HG03095 (cell line): ENCODE data around the gene RIPOR2.
A peak's percentile ranks its signal among the peaks of the same experiment; 100 is the strongest.

Experiments used
- ATAC-seq: cut with Tn5 transposase; IDR thresholded peaks from one replicate; pipeline ENCODE4 v1.9.1; 2021; ENCODE audit warnings: moderate library complexity; ENCODE audit not compliant: unreplicated experiment

The RIPOR2 gene

GRCh38 chr6:24935366-24936152 lies at the start of gene RIPOR2:
Gene RIPOR2, minus strand, starts transcription at chr6:24935960. Its CDS starts 62 bp downstream, at chr6:24935898.
- ATAC-seq: peak; percentile 29

- no peak for ATAC-seq
These were observed 49.6 kb upstream of the RIPOR2 start for GRCh38 chr6:24985323-24985722.

DNA sequence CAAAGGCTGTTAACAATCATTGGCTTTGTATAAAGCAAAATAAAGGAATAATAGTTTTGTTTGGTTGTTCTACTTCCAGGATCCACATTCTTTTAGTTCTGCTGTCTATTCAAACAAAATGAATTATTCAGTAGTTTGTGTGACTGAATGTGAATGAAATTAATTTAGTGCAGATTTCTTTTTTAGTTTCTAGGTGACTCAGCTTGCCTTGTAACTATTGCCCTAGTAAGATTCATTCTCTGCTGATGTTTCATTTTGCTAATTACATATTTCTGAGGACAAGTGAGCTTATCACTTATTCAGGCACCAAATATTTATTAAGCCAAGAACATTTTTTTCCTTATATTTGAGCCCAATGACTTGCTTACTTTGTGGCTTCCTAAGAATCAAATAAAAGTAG lies 46.5 kb upstream of the RIPOR2 start:
- no peak for ATAC-seq

DNA sequence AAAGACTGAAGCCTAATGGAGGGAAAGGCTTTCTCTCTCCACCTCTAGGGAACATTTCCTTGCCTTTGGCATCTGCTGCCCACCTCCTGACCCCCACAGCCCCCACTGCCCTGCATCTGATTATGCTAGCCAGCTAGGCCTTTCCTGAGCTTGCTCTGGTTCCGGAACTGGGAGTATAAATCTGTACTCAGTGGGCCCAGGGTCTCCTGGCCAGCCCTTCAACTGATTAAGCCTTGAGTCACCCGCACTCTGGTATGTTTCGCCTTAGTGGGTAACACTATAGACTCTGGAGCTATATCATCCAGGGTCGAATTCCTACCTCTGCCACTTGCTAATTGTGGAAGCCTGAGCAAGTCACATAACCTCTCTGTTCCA lies 45.6 kb upstream of the RIPOR2 start:
- ATAC-seq: no peak

GRCh38 chr6:24980507-24981385 lies 45.0 kb upstream of the RIPOR2 start:
- ATAC-seq: no peak

GRCh38 chr6:24979176-24979575 lies 43.4 kb upstream of the RIPOR2 start:
- no peak for ATAC-seq

DNA sequence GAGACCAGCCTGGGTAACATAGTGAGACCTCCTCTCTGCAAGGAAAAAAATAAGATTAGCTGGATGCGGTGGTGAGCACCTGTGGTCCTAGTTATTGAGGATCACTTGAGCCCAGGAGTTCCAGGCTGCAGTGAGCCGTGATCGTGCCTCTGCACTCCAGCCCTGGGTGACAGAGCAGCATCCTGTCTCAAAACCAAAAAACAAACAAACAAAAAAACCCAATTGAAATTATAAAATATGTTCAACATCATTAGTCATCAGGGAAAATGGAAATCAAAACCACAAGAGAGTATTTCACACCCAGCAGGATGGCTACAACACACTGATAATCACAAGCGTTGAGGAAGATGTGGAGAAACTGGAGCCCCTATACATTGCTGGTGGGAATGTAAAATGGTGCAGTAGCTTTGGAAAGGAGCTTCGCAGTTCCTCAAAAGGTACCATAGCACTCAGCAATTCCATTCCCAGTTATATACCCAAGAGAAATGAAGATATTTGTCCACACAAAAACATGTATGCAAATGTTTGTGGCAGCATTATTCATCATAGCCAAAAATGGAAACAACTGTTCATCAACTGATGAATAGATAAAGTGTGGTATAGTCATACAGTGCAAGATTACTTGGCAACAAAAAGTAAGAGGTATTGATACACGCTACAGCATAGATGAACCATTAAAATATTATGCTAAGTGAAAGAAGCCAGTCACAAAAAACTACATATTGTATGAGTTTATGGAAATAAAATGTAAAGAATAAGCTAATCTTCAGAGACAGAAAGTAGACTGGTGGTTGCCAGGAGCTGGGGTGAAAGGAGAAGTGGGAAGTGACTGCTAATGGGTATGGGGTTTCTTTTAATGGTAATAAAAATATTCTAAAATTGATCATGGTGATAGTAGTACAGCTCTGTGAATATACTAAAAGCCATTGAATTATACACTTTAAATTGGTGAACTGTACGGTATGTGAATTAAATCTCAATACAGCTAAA lies 38.7 kb upstream of the RIPOR2 start:
- ATAC-seq: peak; percentile 54

DNA sequence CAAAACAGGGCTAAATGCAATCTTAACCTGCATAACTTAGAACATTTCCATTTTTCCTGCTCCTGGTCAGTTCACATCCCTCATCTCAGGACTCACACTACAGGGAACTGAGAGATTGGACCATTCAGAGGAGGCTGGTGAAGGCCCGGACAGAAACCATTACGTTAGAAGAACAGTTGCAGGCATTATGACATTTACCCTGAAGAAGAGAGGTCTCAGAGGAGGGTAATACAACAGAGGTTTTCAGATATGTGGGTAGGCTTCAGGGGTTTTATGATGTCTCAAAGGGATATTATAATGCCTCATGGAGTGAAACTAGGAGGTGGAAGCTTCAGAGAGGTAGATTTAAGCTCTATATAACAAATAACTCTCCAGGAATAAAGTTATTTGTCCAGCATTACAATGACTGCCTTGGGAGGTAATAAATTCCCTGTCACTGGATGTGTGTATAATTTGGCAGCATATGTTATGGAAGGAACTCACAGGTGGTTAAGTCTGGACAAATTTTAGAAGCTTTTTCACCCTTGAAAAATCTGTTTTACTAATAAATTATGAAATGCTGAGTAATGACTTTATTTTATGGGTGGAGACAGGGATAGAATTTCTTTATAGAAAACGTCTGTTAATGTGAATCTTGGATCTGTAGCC lies 36.7 kb upstream of the RIPOR2 start:
- no peak for ATAC-seq

GRCh38 chr6:24971067-24971466 lies 35.3 kb upstream of the RIPOR2 start:
- ATAC-seq: no peak

- ATAC-seq: no peak
These were observed 33.6 kb upstream of the RIPOR2 start for GRCh38 chr6:24969343-24969860.

- no peak for ATAC-seq
These were observed 33.0 kb upstream of the RIPOR2 start for GRCh38 chr6:24968783-24969182.

GRCh38 chr6:24967211-24967610 lies 31.5 kb upstream of the RIPOR2 start:
- ATAC-seq: no peak

GRCh38 chr6:24966381-24966780 lies 30.6 kb upstream of the RIPOR2 start:
- ATAC-seq: no peak

DNA sequence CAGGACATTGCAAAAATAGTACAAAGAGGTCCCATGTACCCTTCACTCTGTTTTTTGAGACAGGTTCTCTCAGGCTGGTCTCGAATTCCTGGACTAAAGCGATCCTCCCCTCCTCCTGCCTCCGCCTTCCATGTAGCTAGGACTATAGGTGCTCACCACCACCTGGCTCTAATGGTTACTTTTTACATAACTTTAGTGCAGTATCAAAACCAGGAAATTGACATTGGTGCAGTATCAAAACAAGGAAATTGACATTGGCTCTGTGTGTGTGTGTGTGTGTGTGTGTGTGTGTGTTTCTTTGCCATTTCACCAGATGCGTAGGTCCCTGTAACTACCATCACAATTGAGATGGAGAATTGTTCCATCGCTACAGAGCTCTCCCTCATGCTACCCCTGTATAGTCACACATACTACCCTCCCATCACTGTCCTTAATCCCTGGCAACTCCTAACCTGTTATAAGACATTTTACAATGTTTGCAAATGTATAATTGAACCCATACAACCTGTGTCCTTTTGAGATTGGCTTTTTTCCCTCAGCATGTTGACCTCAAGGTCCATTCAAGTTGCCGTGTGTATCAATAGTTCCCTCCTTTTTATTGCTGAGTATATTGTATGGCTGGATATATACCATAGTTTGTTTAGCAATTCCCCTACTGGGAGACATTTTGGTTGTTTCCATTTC lies 28.3 kb upstream of the RIPOR2 start:
- no peak for ATAC-seq

DNA sequence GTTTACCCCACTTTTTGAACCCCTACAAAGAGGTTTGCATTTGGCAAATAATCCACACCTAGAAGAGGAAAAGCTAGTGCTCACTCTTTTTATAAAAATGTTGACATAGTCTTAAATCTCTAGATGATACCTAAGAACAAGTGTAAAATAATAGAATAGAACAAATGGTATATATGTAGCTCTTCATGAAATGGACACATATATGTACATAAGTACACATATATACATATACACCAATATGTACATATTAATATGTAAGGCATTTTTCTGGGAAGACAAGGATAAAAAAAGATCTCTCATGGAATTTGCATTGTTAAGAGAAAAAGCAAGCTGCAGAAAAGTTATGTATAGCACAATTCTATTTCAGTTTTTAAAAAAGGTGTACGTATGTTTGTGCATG lies 27.6 kb upstream of the RIPOR2 start:
- ATAC-seq: no peak

- no peak for ATAC-seq
These were observed 26.1 kb upstream of the RIPOR2 start for GRCh38 chr6:24961852-24962251.

DNA sequence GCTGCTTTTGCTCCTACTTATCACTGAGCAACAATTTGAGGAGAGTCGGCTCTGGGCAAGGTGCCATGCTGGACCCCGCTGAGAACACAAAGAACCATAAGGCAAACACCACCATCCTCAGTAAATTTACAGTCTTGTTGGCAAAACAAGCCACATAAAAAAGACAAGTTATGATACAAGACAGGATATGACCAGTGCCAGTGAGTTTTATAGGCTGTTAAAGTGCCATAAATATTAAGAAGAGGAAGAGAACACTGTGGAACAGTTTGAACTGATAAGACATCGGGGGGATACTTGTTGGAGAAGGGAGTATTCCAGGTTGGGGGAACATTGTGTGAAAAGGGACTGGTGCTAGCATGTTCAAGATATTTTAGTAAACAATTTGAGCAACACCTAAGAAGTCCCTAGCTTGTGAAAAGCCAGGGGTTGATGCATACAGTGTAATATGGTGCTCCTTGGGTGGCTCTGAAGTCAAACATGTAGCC lies 25.3 kb upstream of the RIPOR2 start:
- no peak for ATAC-seq

- ATAC-seq: no peak
These were observed 23.6 kb upstream of the RIPOR2 start for GRCh38 chr6:24959319-24959718.

- no peak for ATAC-seq
These were observed 21.4 kb upstream of the RIPOR2 start for GRCh38 chr6:24957199-24957598.
